ENCODE results near the gene XPR1. TPM values are rescaled to one million over a fixed set of nuclear protein-coding genes. Genes with fewer than 3 reads are reported as not detected.

XPR1 gene
- total and polyA plus RNA-seq, 2 of the 8 experiments (the other 6 are each of a cell fraction or from before 2014, with no cell fraction given): 28.6 to 43.9 TPM

DNA sequence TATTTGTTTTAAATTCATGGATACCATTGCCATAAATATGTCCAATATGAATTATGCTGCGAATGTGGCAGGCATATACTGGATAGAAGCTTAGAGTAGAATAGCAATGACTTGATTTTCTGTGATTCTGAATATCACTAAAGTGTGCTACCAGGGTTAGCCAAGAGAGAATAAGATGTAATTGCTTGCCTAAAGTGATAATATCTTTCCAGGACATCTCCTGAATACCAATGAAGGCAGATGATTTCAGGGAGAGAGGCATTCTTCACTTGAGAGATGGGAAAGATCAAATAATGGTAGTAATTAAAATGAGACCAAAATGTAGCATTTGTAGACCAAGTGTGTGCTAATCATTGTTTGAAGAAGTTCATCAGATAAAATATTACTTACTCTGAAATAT, 227.5 kb downstream of the XPR1 start (continued):
- TF ChIP-seq KDM5A (IDR thresholded peaks at IDR 0.05; ENCODE audit: low read length): no peak
- no peak for TF ChIP-seq JUN (IDR thresholded peaks at IDR 0.05; ENCODE audit: low read depth, low read length)
- TF ChIP-seq, protein P1, sequence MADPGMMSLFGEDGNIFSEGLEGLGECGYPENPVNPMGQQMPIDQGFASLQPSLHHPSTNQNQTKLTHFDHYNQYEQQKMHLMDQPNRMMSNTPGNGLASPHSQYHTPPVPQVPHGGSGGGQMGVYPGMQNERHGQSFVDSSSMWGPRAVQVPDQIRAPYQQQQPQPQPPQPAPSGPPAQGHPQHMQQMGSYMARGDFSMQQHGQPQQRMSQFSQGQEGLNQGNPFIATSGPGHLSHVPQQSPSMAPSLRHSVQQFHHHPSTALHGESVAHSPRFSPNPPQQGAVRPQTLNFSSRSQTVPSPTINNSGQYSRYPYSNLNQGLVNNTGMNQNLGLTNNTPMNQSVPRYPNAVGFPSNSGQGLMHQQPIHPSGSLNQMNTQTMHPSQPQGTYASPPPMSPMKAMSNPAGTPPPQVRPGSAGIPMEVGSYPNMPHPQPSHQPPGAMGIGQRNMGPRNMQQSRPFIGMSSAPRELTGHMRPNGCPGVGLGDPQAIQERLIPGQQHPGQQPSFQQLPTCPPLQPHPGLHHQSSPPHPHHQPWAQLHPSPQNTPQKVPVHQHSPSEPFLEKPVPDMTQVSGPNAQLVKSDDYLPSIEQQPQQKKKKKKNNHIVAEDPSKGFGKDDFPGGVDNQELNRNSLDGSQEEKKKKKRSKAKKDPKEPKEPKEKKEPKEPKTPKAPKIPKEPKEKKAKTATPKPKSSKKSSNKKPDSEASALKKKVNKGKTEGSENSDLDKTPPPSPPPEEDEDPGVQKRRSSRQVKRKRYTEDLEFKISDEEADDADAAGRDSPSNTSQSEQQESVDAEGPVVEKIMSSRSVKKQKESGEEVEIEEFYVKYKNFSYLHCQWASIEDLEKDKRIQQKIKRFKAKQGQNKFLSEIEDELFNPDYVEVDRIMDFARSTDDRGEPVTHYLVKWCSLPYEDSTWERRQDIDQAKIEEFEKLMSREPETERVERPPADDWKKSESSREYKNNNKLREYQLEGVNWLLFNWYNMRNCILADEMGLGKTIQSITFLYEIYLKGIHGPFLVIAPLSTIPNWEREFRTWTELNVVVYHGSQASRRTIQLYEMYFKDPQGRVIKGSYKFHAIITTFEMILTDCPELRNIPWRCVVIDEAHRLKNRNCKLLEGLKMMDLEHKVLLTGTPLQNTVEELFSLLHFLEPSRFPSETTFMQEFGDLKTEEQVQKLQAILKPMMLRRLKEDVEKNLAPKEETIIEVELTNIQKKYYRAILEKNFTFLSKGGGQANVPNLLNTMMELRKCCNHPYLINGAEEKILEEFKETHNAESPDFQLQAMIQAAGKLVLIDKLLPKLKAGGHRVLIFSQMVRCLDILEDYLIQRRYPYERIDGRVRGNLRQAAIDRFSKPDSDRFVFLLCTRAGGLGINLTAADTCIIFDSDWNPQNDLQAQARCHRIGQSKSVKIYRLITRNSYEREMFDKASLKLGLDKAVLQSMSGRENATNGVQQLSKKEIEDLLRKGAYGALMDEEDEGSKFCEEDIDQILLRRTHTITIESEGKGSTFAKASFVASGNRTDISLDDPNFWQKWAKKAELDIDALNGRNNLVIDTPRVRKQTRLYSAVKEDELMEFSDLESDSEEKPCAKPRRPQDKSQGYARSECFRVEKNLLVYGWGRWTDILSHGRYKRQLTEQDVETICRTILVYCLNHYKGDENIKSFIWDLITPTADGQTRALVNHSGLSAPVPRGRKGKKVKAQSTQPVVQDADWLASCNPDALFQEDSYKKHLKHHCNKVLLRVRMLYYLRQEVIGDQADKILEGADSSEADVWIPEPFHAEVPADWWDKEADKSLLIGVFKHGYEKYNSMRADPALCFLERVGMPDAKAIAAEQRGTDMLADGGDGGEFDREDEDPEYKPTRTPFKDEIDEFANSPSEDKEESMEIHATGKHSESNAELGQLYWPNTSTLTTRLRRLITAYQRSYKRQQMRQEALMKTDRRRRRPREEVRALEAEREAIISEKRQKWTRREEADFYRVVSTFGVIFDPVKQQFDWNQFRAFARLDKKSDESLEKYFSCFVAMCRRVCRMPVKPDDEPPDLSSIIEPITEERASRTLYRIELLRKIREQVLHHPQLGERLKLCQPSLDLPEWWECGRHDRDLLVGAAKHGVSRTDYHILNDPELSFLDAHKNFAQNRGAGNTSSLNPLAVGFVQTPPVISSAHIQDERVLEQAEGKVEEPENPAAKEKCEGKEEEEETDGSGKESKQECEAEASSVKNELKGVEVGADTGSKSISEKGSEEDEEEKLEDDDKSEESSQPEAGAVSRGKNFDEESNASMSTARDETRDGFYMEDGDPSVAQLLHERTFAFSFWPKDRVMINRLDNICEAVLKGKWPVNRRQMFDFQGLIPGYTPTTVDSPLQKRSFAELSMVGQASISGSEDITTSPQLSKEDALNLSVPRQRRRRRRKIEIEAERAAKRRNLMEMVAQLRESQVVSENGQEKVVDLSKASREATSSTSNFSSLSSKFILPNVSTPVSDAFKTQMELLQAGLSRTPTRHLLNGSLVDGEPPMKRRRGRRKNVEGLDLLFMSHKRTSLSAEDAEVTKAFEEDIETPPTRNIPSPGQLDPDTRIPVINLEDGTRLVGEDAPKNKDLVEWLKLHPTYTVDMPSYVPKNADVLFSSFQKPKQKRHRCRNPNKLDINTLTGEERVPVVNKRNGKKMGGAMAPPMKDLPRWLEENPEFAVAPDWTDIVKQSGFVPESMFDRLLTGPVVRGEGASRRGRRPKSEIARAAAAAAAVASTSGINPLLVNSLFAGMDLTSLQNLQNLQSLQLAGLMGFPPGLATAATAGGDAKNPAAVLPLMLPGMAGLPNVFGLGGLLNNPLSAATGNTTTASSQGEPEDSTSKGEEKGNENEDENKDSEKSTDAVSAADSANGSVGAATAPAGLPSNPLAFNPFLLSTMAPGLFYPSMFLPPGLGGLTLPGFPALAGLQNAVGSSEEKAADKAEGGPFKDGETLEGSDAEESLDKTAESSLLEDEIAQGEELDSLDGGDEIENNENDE (IDR thresholded peaks at IDR 0.05; ENCODE audit: insufficient replicate concordance, low read length): no peak
- no peak for TF ChIP-seq CBX8 (IDR thresholded peaks at IDR 0.05; ENCODE audit: borderline replicate concordance, low read depth, low read length)
- no peak for TF ChIP-seq FOSL1 (IDR thresholded peaks at IDR 0.05; ENCODE audit: insufficient read depth, low read depth, low read length)
- no peak for TF ChIP-seq YY1 (IDR thresholded peaks at IDR 0.05; ENCODE audit: low read depth, low read length)

Data from H1 (cell line).